HTERT RPE-1 (cell line): Measurements from ENCODE around the gene KCNJ16.

Source experiments
- in situ Hi-C: fragments of 300-500 bp; cut with MboI; formaldehyde crosslinking; loops from 4 replicates; pipeline ENCODE4 v1.14.3; 2020; ENCODE audit warnings: low sequenced_read_pairs

KCNJ16 gene

DNA sequence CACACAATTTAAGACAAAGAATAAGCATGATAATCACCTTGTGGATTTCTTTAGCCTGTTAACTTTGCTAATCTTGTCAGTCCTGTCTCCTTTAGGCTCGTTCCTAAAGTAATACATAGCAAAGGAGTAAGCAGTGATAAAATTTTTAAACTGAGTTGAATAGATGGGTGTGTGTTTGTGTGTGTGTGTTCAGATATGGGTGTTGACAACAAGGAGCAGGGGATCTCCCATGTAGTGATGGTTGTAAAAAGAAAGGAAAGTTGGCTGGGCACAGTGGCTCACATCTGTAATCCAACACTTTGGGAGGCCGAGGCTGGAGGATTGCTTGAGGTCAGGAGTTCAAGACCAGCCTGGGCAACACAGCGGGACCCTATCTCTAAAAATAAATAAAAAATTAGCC is 49.7 kb downstream of the KCNJ16 start:
- in situ Hi-C loops = no loop called here

DNA sequence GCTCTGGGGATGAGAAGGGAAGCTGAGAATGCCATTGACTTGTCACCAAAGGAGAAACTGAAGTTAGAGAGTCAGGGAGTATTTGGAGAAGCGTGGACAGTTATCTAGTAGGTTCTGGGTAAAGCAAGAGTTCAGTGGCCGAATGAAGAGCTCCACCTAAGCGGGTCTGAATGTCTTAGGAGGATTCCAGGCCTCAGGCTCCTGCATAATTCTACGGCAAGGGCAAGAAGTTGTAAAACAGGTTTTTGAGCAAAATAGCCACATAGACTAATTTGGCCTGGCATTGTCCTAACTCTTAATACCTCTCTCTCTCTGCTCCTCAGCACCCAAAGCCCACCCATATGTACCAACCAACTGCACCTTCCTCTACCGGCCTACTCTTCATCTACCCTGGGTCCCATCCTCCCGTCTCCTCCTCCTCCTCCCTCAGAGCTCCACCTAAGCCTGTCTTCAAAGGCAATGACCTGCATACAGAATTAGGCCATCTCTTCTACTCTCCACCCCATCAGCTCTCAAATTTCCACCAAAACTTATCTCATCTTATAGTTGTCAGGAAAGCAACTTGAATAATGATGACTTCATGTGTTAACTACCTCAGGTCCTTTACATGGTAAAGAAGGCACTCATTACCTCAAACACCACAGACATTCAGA is 52.3 kb downstream of the KCNJ16 start:
- in situ Hi-C loops = no loop called here

DNA sequence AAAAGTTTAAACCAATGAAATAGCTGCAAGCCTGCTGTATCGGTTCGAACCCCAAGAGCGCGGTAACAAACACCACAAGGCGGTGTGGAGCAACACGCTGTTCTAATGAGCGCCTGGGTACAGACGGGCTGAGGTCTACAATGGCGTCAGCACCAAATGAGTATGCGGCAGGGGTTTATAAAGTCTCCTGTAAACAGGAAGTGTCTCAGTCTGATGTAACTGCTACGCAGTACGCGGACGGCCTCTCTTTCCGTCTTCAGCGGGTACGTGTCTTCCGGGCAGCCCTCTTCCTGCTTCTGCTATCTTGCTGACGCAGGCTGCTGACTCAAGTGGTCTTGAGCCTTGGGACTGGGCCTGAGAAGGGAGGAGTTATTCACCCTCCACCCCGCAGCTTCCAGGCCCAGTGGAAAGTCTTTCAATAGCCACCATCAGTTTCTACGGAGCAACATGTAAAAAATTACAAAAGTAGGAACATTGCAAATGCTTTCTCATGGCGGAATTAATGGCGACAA is 53.8 kb downstream of the KCNJ16 start:
- in situ Hi-C loops = no loop called here

DNA sequence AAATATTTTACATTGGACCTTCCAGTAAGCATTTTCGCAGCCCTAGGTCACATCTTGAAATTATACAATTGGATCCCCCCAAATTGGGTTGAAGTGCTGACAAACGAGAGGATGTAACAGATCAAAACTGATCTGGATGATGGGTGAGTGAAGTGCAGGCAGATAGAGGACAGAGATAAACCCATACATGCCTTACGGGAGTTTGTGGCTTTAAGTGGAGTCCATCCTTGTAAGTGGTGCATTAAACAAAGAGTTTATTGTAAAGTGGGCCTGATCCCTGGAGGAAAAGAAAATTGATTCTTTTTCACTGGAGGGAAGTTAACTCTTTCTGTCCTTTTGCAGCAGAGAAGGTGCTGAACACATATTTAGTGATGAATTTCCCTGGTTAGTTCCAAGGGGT is 55.3 kb downstream of the KCNJ16 start:
- in situ Hi-C loops = no loop called here

DNA sequence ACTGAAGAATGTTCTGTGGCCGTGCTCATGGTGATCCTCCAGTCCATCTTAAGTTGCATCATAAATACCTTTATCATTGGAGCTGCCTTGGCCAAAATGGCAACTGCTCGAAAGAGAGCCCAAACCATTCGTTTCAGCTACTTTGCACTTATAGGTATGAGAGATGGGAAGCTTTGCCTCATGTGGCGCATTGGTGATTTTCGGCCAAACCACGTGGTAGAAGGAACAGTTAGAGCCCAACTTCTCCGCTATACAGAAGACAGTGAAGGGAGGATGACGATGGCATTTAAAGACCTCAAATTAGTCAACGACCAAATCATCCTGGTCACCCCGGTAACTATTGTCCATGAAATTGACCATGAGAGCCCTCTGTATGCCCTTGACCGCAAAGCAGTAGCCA is 57.5 kb downstream of the KCNJ16 start:
- in situ Hi-C loops = no loop called here

DNA sequence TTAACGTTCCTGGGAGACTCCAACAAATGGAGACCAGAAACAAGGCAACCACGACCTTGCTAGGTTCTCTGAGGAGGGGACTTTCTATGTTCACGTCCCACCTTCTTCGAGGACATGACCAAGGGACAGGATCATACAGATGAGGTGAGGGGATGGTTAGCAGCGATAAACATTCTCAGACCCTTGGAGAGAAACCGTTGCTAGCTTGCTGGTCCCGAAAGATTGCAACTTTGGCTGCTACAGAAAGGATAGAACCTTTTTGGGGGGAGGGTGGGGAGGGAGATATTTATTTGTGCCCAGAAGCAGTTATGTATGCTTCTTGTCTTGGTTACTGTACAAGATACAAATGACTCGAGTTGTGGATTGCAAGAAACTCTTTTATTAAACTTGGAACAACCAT is 59.0 kb downstream of the KCNJ16 start:
- in situ Hi-C loops = no loop called here

DNA sequence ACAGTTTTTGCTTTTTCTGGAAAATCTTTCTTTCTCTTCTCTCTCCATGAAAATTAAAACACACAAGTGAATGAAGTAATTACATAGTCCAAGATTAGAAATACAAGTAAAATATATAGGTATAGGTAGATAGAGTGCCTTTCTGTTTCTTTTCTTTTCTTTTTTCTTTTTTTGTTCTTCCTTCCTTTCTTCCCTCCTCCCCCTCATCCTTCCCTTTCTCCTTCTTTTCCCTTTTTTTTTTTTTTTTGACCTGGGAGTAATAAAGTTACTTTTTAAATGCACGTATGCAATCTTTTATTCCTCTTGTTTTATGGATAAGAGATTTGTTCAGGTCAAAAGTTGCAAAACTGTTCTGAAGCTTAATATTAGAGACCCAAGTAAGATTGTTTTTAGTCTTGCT is 59.8 kb downstream of the KCNJ16 start:
- in situ Hi-C loops = no loop called here

DNA sequence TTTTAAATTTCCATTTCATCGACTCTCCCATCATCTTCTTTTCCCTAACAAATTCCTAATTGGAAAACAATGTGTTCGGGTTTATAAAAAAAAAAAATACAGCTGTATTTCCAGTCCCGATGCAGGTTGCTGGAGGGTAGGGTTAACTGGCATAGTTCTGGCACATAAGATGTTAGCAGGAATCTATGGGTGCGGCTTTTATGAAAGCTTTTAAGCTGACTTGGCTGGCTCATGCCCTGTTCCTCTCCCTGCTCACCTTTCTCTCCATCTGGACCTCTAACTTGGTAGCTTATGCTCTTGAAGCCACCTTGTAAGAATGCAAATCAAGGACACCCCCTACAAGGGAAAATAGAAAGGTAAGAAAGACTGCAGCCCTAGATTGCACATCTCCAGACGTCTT is 61.1 kb downstream of the KCNJ16 start:
- in situ Hi-C loops = no loop called here

DNA sequence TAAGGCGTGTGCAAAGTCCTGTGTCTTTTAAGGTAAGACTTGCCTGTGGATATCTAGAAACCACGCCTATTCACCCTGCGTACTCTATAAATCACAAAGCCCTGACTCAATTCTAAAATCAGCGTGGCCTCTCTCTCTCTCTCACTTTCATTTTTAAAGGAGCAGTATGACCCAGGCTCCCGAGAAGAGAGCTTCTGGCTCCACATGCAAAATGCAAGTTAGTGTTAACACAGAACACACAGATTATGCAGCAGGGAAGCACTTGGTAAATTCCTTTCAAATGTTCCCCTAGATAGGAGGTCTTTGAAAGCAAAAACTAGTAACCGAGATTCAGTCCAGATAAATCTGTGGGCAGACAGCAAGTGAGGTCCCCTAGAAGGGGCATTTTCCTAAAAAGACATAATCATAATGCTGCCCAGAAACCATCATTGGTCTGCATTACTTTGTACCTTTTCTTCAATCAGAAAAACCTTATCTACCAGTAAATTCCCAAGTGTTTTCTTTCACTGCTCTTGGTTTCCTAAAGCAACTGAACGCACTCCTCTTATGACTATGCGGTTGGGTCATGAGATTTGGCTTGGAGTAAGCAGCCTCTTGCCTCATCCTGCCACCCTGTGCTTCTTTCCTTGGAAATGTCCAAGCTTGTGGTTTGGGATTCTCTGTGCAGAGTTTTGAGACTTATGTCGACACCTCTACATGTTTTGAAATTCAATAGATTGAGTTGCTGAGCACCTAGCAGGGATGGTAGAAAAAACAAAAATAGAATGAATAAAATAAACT is 62.6 kb downstream of the KCNJ16 start:
- in situ Hi-C loops = no loop called here

DNA sequence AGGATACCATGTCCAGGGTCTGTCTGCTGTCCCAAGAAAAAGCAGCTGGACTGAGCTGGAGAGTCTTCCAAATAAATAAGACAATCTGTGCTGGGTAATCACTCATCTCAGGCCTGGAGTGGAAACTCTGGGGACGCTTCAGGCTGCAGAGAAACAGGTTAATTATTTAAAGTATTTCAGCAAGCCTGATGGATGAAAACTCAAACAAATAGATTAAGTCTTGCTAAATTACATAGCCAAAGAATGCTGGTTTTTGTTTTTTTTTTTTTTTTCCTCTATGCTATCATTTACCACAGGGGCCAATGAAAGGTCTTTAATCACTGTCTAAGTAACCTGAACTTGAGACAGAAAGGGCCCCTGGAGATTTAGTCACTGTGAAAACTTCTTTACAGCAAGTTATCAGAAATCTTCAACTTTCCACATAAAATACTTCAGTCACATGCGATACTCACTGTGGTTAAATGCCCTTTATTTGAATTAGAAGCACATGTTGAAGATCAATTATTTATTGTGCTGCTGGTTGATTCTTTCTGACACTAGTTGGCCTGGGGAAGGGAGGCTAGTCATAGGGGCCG is 63.4 kb downstream of the KCNJ16 start:
- in situ Hi-C loops = no loop called here

DNA sequence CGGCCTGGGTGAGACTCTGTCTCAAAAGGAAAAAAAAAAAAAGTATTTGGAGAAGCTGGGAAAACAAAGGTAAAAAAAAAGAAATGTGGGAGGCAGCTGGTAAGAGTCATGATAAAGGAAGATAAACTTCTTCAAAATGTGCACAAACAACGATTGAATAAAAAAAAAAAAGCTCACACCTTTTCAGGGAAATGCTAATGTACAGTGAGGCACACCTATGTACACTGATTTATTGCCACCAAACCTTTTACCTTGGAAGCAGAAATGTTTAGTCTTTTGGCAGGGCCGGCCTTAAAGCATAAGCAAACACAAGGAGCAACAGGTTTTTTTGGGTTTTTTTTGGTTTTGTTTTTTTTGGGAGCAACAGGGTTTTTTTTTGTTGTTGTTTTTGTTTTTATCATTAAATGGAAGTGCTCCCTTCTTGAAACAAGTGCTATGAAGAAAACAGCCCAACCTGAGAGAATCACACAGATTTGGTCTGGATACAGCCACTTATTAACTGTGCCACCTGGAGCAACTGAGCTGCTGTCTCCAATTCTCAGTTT is 64.5 kb downstream of the KCNJ16 start:
- in situ Hi-C loops = no loop called here

DNA sequence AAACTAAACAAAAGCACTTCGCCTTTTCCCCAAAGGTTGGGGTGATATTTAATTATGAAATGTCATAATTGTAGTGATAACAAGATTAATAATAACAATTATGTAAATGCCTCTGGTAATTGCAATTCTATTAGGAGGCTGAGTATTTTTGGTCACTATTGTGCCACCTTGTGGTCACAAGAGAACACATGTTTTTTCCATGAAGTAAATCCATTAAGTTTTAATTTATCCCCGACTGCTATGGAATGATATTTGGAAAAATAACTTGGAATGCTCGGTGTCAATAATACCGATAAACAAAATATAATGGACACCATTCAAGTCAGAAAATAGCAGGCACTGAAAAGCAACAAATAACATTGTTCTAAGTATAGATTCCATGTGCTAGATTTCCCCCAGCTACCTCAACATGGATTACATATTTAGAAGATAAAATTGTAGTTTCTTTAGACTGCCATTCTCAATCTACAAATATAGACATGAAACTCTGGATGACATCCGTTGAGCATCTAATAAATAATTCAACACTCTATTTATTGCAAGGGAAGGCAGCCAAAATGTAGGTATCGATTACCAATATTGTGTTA is 69.3 kb downstream of the KCNJ16 start:
- in situ Hi-C loops = no loop called here

DNA sequence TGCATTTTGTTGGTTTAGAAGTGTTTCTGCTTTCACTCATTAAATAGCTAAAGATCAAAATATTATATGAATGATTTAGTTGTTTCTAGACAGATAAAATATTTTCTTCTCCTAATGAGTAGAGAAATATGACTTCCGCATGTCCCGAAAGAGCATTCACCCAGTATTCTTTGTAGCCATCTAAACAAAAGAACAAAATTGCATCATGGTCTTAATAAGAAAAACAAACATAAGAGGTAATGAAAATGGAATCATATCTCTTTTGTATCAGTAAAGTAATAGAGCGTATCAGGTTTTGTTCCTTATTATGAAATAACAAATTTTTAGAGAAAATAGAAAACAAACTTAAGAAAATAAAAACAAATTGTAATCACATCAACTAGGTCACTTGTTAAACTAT is 78.2 kb downstream of the KCNJ16 start:
- in situ Hi-C loops = no loop called here

DNA sequence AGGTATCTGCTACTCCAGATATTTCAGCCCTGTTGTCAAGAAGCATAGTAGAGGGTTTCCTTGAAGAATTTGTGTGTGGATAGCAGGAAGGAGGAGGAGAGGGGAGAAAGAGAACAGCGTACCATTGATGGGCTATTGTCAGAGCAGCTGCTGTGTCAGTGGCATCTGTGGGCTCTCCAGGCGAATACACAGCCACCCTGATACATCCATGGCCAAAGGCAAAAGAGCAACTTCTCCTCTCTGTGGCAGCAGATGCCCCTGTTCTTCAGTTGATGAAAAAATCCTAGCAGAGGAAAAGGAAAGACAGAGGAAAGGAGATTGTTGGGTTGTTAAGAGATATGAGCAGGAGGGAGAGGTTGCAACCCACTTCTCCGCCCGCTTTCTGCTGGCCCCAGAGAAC is 82.1 kb downstream of the KCNJ16 start:
- in situ Hi-C loops = no loop called here

DNA sequence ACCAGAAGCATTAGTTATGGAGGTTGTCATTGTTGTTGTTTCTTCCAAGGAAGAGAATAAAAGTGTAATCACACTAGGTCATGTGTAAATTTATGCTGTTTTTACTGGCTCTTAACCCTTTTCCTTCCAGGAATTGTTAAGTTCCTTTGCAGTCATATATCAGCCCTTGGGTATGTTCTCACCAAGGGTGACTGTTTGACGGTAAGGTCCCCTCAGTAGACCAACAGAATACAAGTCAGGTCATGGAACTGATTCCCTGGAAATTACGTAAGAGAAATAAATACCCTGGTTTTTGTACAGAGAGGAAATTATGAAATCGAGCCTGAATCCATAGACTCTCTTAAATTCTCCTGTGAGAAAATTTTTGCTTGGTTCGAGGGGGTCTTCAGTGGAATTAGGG is 83.2 kb downstream of the KCNJ16 start:
- in situ Hi-C loops = no loop called here

DNA sequence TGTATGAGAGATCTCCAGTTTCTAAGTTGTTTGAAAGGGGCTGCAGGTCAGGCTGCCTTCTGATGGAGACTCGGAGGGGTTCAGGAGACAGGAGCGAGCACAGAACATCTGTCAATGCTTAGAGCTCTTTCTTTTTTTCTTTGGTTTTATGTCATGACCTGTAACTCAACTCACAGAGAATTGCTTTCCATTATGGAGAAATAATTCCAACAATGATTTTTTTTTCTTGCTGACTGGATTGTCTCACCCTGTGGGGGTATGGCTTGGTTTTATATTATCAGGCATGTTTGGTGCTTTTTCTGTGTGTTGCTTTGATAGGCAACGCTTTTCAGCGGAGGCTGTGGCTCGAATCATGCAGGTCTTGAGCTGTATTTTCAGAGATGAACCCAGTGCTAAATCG is 83.6 kb downstream of the KCNJ16 start:
- in situ Hi-C loops = no loop called here

DNA sequence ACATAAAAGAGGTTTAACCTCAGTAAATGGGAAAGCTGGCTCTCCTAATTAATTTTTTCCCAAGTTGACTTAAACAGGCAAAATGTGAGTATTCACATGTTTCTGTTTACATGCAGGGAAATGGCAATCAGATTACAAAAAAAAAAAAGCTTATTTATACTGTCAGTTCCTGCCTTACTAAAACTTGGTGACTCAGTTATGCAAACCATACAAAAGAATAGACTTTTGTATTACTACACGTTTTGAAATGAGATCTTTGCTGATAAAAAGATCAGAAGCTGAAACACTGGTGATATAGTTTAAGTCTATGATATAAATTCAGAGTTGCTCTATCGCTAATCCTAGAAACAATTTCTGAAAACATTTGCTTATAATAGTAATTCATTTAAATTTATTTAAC is 85.0 kb downstream of the KCNJ16 start:
- in situ Hi-C loops = no loop called here

DNA sequence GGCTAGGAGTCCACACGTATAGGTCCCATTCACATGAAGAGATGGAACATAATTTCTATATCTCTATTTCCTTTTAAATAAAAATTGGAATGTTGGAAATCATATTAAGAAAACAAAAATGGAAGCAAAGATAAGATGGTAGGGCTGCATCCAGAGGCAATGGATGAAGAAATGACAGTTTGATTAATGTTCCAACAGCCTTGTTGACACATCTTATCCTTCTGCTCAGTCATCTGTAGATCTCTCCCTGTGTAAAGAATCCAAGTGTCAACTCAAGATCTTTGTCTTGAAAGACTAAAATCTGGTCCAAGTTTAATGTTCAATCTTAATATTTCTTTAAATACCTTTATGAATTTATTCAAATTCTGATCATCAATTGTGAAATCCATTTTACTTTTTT is 86.5 kb downstream of the KCNJ16 start:
- in situ Hi-C loops = no loop called here

DNA sequence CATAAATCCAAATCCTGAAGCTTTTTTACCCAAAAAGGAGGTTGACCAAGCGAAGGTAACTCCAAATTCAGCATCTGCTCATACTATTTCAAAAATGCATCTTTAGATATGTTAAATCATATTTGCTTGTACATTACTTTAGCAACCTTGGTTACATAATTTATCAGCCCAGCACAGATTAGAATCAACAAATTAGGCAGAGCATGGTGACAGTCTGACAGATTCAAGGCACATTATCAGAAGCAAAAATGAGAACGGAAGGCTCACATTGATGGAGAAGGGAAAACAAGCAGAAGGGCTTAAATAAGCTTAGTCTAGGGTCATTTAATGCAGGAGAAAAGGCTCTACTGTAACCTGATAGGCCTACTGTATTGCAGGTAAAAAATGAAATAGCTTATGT is 90.4 kb downstream of the KCNJ16 start:
- in situ Hi-C loops = no loop called here

DNA sequence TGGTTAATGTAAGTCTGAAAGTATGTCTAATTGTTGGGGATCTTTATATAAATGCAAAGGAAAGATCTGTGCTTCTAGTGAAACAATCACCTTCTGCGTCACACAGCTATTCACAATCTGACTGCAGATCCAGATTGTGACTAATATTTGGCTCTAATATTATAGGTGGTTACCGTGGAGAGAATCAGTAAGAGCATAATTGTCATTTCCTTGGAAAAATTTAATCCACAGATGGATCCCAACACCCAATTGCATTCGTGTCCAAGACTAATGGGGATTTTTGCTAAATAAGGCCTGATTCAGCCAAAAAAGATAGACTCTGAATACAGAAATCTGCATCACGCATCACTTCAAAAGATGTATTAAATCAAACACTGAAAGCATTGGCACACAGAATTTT is 91.6 kb downstream of the KCNJ16 start:
- in situ Hi-C loops = no loop called here
